Suprapubic skin (tissue), 4 donors: ENCODE results near the gene POLA2. TPM values are rescaled to one million over a fixed set of nuclear protein-coding genes. Genes with fewer than 3 reads are reported as not detected.
"Not testable (repeated sequence)": the region's sequence is repeated elsewhere in the genome, so short reads cannot be mapped to it uniquely, and the experiment has no call there.

Experiments used
- DNase-seq, 2 donors: peaks; one replicate each; pipeline ENCODE4 v3.0.0-alpha.2; 2019; ENCODE audit warnings: low spot score in 2 of 2
- H3K27ac ChIP-seq: fragments of 200-600 bp; sonication (generic); one replicate; pipeline ENCODE4 v1.5.1; 2019
- H3K27me3 ChIP-seq: fragments of 200-600 bp; sonication (generic); one replicate; pipeline ENCODE4 v1.5.1; 2019
- H3K36me3 ChIP-seq: fragments of 200-600 bp; sonication (generic); one replicate; pipeline ENCODE4 v1.5.1; 2019
- H3K4me1 ChIP-seq: fragments of 200-600 bp; sonication (generic); one replicate; pipeline ENCODE4 v1.5.1; 2019
- H3K4me3 ChIP-seq: fragments of 200-600 bp; sonication (generic); one replicate; pipeline ENCODE4 v1.5.1; 2019; ENCODE audit warnings: mild to moderate bottlenecking
- H3K9me3 ChIP-seq: fragments of 200-600 bp; sonication (generic); one replicate; pipeline ENCODE4 v1.5.1; 2019
- EP300 ChIP-seq: sonication (generic); formaldehyde crosslinking; IDR thresholded peaks from one replicate; pipeline ENCODE4 v1.6.1; 2017; ENCODE audit warnings: antibody characterized with exemption
- POLR2A ChIP-seq, 2 donors: fragments of 450-650 bp; IDR thresholded peaks; one replicate each; pipeline ENCODE4 v1.6.1; 2017; ENCODE audit warnings: antibody characterized with exemption in 2 of 2, mild to moderate bottlenecking in 2 of 2, moderate library complexity in 2 of 2
- POLR2AphosphoS5 ChIP-seq, 3 donors: sonication (generic); formaldehyde crosslinking; IDR thresholded peaks; one replicate each; pipeline ENCODE4 v1.6.1; 2017; ENCODE audit warnings: antibody characterized with exemption in 3 of 3
- WGBS: methylation state at CpG from one replicate; pipeline ENCODE4 v1.1.5; 2018; 5-methylcytosine and 5-hydroxymethylcytosine counted together
- total RNA-seq, 4 donors: library from RNA; depleted of rRNA; stranded (reverse); fragments of >200 nt; gene quantifications; one replicate each; pipeline ENCODE4 v1.1.0, GENCODE V29; 2016
- TF ChIP-seq, protein P1 (sequence below), 2 donors: fragments of 200-600 bp in 1 of 2; fragments of 450-650 bp in 1 of 2; sonication (generic) in 1 of 2; IDR thresholded peaks; one replicate each; pipeline ENCODE4 v1.5.1; 2016 to 2019; ENCODE audit warnings: antibody characterized with exemption in 2 of 2, mild to moderate bottlenecking in 1 of 2, moderate library complexity in 1 of 2

POLA2 gene
- total RNA-seq, 4 donors from 2014 or later: 4.5 to 19.7 (median 7.3) TPM

DNA sequence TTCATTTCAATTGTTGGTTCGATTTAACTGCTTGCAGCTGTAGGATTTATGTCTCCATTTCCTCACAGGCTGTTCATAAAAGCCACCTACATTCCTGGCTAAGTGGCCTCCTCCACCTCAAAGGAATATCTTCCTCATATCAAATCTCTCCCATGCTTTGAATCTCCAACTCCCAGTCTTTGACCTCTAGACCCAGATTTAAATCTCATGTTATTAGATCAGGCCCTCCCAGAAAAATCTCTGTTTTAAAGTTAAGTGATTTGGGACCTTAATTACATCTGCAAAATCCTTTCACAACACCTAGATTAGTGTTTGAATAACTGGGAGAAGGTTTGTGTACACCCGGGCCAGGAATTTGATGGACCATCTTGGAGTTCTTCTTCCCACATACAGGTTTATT is 33.9 kb upstream of the POLA2 start:
- peaks cover 20% of the 10 kb centered on the region for H3K4me1 ChIP-seq
- DNase-seq: no peak
- WGBS: 68% methylated on average over 2 of the region's 2 CpGs

GRCh38 chr11:65236194-65237059 is 25.3 kb upstream of the POLA2 start:
- no peak overlapping the region for H3K4me3 ChIP-seq
- WGBS: 75% methylated on average over 19 of the region's 23 CpGs
- H3K27ac ChIP-seq: no peak overlapping the region
- no peaks in the 10 kb centered on the region for H3K9me3 ChIP-seq
- H3K36me3 ChIP-seq: no peaks in the 10 kb centered on the region
- DNase-seq: no peak
- no peak for TF ChIP-seq POLR2AphosphoS5 (IDR thresholded peaks at IDR 0.05)
- no peak for TF ChIP-seq EP300
- TF ChIP-seq, protein P1, sequence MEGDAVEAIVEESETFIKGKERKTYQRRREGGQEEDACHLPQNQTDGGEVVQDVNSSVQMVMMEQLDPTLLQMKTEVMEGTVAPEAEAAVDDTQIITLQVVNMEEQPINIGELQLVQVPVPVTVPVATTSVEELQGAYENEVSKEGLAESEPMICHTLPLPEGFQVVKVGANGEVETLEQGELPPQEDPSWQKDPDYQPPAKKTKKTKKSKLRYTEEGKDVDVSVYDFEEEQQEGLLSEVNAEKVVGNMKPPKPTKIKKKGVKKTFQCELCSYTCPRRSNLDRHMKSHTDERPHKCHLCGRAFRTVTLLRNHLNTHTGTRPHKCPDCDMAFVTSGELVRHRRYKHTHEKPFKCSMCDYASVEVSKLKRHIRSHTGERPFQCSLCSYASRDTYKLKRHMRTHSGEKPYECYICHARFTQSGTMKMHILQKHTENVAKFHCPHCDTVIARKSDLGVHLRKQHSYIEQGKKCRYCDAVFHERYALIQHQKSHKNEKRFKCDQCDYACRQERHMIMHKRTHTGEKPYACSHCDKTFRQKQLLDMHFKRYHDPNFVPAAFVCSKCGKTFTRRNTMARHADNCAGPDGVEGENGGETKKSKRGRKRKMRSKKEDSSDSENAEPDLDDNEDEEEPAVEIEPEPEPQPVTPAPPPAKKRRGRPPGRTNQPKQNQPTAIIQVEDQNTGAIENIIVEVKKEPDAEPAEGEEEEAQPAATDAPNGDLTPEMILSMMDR (IDR thresholded peaks at IDR 0.05): no peak
- TF ChIP-seq POLR2A (IDR thresholded peaks at IDR 0.05): no peak
- H3K27me3 ChIP-seq: no peaks in the 10 kb centered on the region
- no peaks in the 10 kb centered on the region for H3K4me1 ChIP-seq

More for the DNA sequence above, 33.9 kb upstream of the POLA2 start:
- Histone ChIP-seq H3K27me3 (no peaks in the 10 kb centered on the region), H3K27ac (no peak overlapping the region), H3K4me3 (no peak overlapping the region), H3K36me3 (peaks cover 3% of the 10 kb centered on the region), H3K9me3 (no peaks in the 10 kb centered on the region)
- TF ChIP-seq POLR2A (IDR thresholded peaks at IDR 0.05) (no peak), EP300 (no peak), POLR2AphosphoS5 (IDR thresholded peaks at IDR 0.05) (no peak)
- TF ChIP-seq, protein P1 (IDR thresholded peaks at IDR 0.05): no peak

DNA sequence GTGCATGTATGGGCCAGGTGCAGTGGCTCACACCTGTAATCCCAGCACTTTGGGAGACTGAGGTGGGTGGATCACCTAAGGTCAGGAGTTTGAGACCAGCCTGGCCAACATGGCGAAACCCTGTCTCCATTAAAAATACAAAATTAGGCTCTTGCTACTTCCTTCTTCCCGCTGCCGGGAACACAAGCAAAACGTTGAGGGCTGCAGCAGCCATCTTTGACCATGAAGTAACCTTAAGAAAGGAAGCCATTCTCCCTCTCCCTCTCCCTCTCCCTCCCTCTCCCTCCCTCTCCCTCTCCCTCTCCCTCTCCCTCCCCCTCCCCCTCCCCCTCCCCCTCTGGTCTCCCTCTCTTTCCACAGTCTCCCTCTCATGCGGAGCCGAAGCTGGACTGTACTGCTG is 23.5 kb upstream of the POLA2 start:
- H3K9me3 ChIP-seq, DNase-seq, H3K27me3 ChIP-seq, H3K36me3 ChIP-seq, H3K27ac ChIP-seq, H3K4me1 ChIP-seq, H3K4me3 ChIP-seq: not testable (repeated sequence)
- 60% methylated on average over 6 of the region's 6 CpGs for WGBS

GRCh38 chr11:65241134-65241533 is 20.6 kb upstream of the POLA2 start:
- no peak for DNase-seq
- no peaks in the 10 kb centered on the region for H3K36me3 ChIP-seq
- TF ChIP-seq POLR2AphosphoS5 (IDR thresholded peaks at IDR 0.05): no peak
- TF ChIP-seq, protein P1 (IDR thresholded peaks at IDR 0.05): no peak
- no peak for TF ChIP-seq POLR2A (IDR thresholded peaks at IDR 0.05)
- no peak for TF ChIP-seq EP300
- H3K27ac ChIP-seq: no peak overlapping the region
- no peaks in the 10 kb centered on the region for H3K27me3 ChIP-seq
- no peaks in the 10 kb centered on the region for H3K9me3 ChIP-seq
- WGBS: 60% methylated on average over 5 of the region's 5 CpGs
- no peaks in the 10 kb centered on the region for H3K4me1 ChIP-seq
- no peak overlapping the region for H3K4me3 ChIP-seq

GRCh38 chr11:65241692-65242091 is 20.1 kb upstream of the POLA2 start:
- H3K27me3 ChIP-seq: no peaks in the 10 kb centered on the region
- H3K4me3 ChIP-seq: no peak overlapping the region
- no peak for DNase-seq
- no peak overlapping the region for H3K27ac ChIP-seq
- no peaks in the 10 kb centered on the region for H3K9me3 ChIP-seq
- H3K4me1 ChIP-seq: no peaks in the 10 kb centered on the region
- H3K36me3 ChIP-seq: no peaks in the 10 kb centered on the region
- TF ChIP-seq EP300: no peak
- no peak for TF ChIP-seq POLR2A (IDR thresholded peaks at IDR 0.05)
- no peak for TF ChIP-seq POLR2AphosphoS5 (IDR thresholded peaks at IDR 0.05)
- TF ChIP-seq, protein P1 (IDR thresholded peaks at IDR 0.05): no peak
